Breast epithelium (tissue), 4 donors: ENCODE data around the gene TMEM45B. TPM values are rescaled to one million over a fixed set of nuclear protein-coding genes. Genes with fewer than 3 reads are reported as not detected.
A peak's percentile ranks its signal among the peaks of the same experiment; 100 is the strongest.

ENCODE experiments used
- DNase-seq, 2 donors: peaks; one replicate each; pipeline ENCODE4 v3.0.0-alpha.2; 2019; ENCODE audit warnings: low spot score in 2 of 2
- H3K27ac ChIP-seq, 2 donors: fragments of 200-600 bp; sonication (generic) in 1 of 2; one replicate each; pipeline ENCODE4 v1.5.1; 2016 to 2019; ENCODE audit warnings: mild to moderate bottlenecking in 1 of 2
- H3K27me3 ChIP-seq, 2 donors: fragments of 200-600 bp; sonication (generic) in 1 of 2; one replicate each; pipeline versions ENCODE4 v1.5.1 to v1.6.0; 2017 to 2019; ENCODE audit warnings: control low read depth in 1 of 2, mild to moderate bottlenecking in 1 of 2
- H3K36me3 ChIP-seq: fragments of 200-600 bp; one replicate; pipeline ENCODE4 v1.5.1; 2019
- H3K4me1 ChIP-seq, 2 donors: fragments of 200-600 bp; sonication (generic); one replicate each; pipeline ENCODE4 v1.5.1; 2016 to 2019; ENCODE audit warnings: control low read depth in 1 of 2
- H3K4me3 ChIP-seq, 3 donors: fragments of 200-600 bp; sonication (generic); 1 replicate in 2 of 3; 2 replicates in 1 of 3; pipeline ENCODE4 v1.5.1; 2016 to 2019; ENCODE audit warnings: mild to moderate bottlenecking in 3 of 3, moderate library complexity in 2 of 3
- H3K9me3 ChIP-seq, 2 donors: fragments of 200-600 bp; sonication (generic) in 1 of 2; one replicate each; pipeline ENCODE4 v1.5.1; 2016 to 2019; ENCODE audit warnings: control low read depth in 1 of 2
- POLR2A ChIP-seq: fragments of 450-650 bp; IDR thresholded peaks from one replicate; pipeline ENCODE4 v1.6.1; 2016; ENCODE audit warnings: antibody characterized with exemption, mild to moderate bottlenecking, moderate library complexity
- POLR2AphosphoS5 ChIP-seq, 3 donors: sonication (generic); formaldehyde crosslinking; IDR thresholded peaks; one replicate each; pipeline ENCODE4 v1.6.1; 2017; ENCODE audit warnings: antibody characterized with exemption in 3 of 3
- intact Hi-C: fragments of 100-400 bp; cut with DNase I; formaldehyde crosslinking; loops from one replicate; pipeline ENCODE4 v1.15.1; 2023; ENCODE audit warnings: low total_unique reads
- total RNA-seq, 3 donors: library from RNA; depleted of rRNA; stranded (reverse); fragments of >200 nt; gene quantifications; one replicate each; pipeline ENCODE4 v1.1.0, GENCODE V29; 2016
- TF ChIP-seq, protein P1 (sequence below), 3 donors: fragments of 450-650 bp; IDR thresholded peaks; one replicate each; pipeline ENCODE4 v1.5.1; 2016 to 2017; ENCODE audit warnings: antibody characterized with exemption in 3 of 3, mild to moderate bottlenecking in 3 of 3, moderate library complexity in 3 of 3

Gene TMEM45B
- total RNA-seq, 3 donors from 2014 or later = 7.3 to 11.8 TPM; not detected in 1

DNA sequence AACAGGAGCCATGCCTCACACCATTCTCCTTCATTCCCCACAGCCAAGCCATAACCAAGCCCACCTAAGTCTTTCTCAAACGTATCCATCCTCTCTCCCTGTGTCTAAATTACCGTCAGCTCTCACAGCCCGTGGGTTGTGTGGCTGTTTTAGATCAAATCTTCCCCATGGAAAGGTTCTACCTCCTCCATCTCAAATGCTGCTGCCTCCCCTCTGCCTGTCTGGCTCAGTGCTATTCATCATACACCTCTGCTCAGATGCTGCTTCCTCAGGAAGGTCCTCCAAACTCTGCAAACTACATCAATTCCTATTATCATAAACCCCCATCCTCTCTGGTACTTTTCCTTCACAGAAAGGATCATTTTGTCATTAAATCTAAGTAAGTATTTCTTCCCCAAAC lies 64.7 kb downstream of the TMEM45B start:
- intact Hi-C loops = no loop called here

GRCh38 chr11:129881570-129882170 lies 66.0 kb downstream of the TMEM45B start:
- H3K9me3 ChIP-seq = no peaks in the 10 kb centered on the region
- peaks cover 33% of the 10 kb centered on the region for H3K36me3 ChIP-seq
- no peaks in the 10 kb centered on the region for H3K27me3 ChIP-seq
- H3K4me3 ChIP-seq = no peak overlapping the region
- H3K4me1 ChIP-seq = no peaks in the 10 kb centered on the region
- no peak for DNase-seq
- intact Hi-C loops = no loop called here
- no peak for TF ChIP-seq POLR2A
- TF ChIP-seq POLR2AphosphoS5 (IDR thresholded peaks at IDR 0.05) = no peak
- TF ChIP-seq, protein P1, sequence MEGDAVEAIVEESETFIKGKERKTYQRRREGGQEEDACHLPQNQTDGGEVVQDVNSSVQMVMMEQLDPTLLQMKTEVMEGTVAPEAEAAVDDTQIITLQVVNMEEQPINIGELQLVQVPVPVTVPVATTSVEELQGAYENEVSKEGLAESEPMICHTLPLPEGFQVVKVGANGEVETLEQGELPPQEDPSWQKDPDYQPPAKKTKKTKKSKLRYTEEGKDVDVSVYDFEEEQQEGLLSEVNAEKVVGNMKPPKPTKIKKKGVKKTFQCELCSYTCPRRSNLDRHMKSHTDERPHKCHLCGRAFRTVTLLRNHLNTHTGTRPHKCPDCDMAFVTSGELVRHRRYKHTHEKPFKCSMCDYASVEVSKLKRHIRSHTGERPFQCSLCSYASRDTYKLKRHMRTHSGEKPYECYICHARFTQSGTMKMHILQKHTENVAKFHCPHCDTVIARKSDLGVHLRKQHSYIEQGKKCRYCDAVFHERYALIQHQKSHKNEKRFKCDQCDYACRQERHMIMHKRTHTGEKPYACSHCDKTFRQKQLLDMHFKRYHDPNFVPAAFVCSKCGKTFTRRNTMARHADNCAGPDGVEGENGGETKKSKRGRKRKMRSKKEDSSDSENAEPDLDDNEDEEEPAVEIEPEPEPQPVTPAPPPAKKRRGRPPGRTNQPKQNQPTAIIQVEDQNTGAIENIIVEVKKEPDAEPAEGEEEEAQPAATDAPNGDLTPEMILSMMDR (IDR thresholded peaks at IDR 0.05) = peak in 2 of 3 donors; percentile 28 to 30
- no peak overlapping the region for H3K27ac ChIP-seq

More for the DNA sequence above, 64.7 kb downstream of the TMEM45B start:
- H3K4me1 ChIP-seq = no peaks in the 10 kb centered on the region
- H3K4me3 ChIP-seq = no peak overlapping the region
- H3K27ac ChIP-seq = no peak overlapping the region
- no peaks in the 10 kb centered on the region for H3K27me3 ChIP-seq
- DNase-seq = no peak
- H3K9me3 ChIP-seq = no peaks in the 10 kb centered on the region
- H3K36me3 ChIP-seq = peaks cover 40% of the 10 kb centered on the region
- TF ChIP-seq POLR2A (no peak), POLR2AphosphoS5 (IDR thresholded peaks at IDR 0.05) (no peak)
- TF ChIP-seq, protein P1 (IDR thresholded peaks at IDR 0.05) = no peak

GRCh38 chr11:129884581-129884980 lies 68.9 kb downstream of the TMEM45B start:
- H3K9me3 ChIP-seq = no peaks in the 10 kb centered on the region
- TF ChIP-seq POLR2AphosphoS5 (IDR thresholded peaks at IDR 0.05) (no peak), POLR2A (no peak)
- TF ChIP-seq, protein P1 (IDR thresholded peaks at IDR 0.05) = no peak
- peaks cover 21% of the 10 kb centered on the region for H3K36me3 ChIP-seq
- no peak for DNase-seq
- no peaks in the 10 kb centered on the region for H3K27me3 ChIP-seq
- H3K27ac ChIP-seq = no peak overlapping the region
- intact Hi-C loops = no loop called here
- H3K4me1 ChIP-seq = no peaks in the 10 kb centered on the region
- no peak overlapping the region for H3K4me3 ChIP-seq

- Histone ChIP-seq H3K4me1 (no peaks in the 10 kb centered on the region), H3K4me3 (no peak overlapping the region), H3K36me3 (peaks cover 21% of the 10 kb centered on the region), H3K9me3 (no peaks in the 10 kb centered on the region), H3K27me3 (no peaks in the 10 kb centered on the region), H3K27ac (no peak overlapping the region)
- intact Hi-C loops = no loop called here
- TF ChIP-seq POLR2AphosphoS5 (IDR thresholded peaks at IDR 0.05) = no peak
- TF ChIP-seq, protein P1 (IDR thresholded peaks at IDR 0.05) = no peak
- TF ChIP-seq POLR2A = no peak
- no peak for DNase-seq
These were observed 69.7 kb downstream of the TMEM45B start for GRCh38 chr11:129885381-129885780.

DNA sequence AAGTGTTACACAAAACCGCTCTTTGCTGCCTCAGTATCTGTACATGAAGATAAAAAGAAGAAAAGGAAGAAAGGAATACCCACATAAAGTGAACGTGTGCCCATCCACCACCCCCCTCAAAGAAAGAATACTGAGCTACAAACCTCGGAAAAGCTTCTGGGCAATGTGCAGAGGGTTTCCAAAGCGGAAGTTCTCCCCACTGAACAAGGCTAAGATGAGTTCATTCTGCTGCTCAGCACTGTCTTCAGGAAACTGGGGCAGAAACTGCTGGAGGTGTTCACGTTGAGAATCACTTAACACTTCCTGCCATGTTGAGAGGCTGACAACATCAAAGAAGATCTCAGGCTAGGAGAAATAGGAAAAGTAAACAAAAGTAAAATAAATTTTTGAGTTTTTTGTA lies 72.8 kb downstream of the TMEM45B start:
- H3K9me3 ChIP-seq = no peaks in the 10 kb centered on the region
- no peak overlapping the region for H3K27ac ChIP-seq
- peaks cover 14% of the 10 kb centered on the region for H3K36me3 ChIP-seq
- H3K4me1 ChIP-seq = no peaks in the 10 kb centered on the region
- no peak for DNase-seq
- TF ChIP-seq POLR2AphosphoS5 (IDR thresholded peaks at IDR 0.05) = no peak
- TF ChIP-seq, protein P1 (IDR thresholded peaks at IDR 0.05) = no peak
- no peak for TF ChIP-seq POLR2A
- intact Hi-C loops = no loop called here
- no peaks in the 10 kb centered on the region for H3K27me3 ChIP-seq
- H3K4me3 ChIP-seq = no peak overlapping the region
